Measurements from ENCODE around the gene HOXB9. TPM values are rescaled to one million over a fixed set of nuclear protein-coding genes. Genes with fewer than 3 reads are reported as not detected.

HOXB9 gene
- polyA plus RNA-seq, 1 donor, result 0.43 TPM

GRCh38 chr17:48623583-48623982, 2.6 kb downstream of the HOXB9 start:
- DNase-seq, result no peak

- no peak for DNase-seq
These were observed 3.3 kb downstream of the HOXB9 start for GRCh38 chr17:48622857-48623256.

- DNase-seq, result no peak
These were observed 4.5 kb downstream of the HOXB9 start for GRCh38 chr17:48621410-48622392.

DNA sequence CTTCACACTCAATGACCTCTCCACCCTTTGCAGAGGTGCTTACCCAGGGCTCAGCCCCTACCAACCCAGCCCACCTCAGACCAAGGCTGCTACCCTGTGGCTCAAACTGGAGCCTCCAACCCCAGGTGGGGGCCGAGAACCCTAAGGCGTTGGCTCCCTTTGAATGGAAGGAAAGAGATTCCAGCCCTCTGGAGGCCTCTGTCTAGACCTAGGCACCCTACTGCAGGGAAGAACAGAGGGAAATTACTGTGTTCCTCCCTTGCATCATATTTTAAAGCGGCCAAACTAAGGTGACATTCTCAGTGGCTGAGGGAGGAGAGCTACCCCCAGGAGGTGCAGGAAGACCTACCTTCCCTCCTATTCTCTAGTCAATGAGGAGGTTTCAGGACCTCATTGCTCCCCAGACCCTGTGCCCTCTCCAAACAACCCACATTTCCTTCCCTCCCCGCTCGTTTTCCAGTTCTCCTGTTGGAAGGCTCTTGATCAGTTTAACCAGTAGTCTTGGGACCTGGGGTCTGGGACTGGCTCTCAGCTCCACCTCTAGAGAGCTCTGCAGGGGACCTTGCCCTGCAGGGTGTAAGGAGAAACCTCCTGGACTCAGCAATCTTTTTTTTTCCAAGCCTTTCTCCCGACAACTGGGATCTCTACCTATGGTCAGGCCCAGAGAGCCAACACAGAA, 5.6 kb downstream of the HOXB9 start:
- DNase-seq, result no peak

DNA sequence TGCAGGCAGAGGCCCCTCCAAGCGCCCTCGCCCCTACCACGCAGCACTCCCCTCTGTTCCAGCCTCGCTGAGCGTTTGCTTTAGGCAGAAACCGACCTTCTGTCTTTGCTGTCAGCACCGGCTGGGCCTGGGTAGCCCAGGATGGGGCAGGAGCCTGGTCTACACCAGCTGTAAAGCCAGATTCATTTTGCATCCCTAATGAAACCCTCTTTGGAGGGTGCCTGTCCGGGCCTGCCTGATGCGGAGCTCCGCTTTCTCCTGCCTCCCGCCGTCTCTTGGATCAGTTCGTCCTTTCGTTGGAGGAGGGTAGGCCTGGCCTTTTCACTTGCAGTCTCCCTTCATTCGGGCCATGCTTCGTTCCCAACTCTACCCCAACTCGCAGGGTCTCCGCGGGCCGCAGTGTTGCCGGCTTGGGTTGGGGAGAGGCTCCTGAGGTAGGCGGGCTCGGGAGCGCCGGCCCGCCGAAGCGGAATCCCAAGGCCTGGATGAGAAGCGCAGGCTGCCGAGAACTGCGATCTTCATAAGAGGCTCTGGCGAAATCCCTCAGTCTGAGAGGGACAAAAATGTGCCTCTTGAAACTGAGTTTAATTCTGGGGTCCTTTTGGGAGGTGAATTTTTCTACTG, 6.2 kb downstream of the HOXB9 start:
- DNase-seq, result no peak

- DNase-seq, result peak; percentile 88
These were observed 7.8 kb downstream of the HOXB9 start for GRCh38 chr17:48618256-48618896.

DNA sequence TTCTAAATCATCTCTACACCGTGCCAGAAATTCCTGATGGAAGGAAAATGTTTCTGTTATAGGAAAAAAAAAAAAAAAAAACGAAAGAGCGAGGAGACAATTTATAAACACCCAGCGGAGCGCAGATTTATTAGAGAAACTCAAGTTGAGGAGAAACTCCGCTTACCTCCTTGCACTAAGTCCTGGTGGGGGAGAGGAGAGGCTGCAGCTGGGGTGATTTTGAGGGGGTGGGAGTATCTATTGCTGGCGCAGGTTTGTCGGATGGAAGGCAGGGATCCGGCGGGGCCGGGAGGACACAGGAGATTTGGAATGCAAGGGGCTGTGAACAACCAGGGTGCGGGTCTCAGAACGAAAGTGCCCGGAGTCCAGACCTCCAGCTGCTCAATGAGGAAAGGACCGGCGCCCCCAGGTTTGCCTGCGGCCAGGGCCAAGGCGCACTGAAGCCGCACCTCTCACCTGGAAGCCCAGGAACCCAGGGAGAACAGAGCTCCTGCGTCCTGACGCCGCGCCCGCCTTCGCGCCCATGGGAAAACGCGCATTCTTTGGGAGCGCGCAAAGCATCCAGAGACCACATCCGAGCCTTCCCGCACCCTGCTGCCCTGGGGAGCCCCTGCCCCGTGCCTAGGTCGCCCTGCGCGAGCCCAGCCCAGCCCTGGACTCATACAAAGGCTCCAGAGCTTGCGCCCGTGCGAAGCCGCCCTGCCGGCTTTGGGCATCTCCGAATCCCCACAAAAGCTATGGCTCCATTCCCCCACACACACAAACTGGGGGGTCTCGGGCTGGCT, 8.5 kb downstream of the HOXB9 start:
- no peak for DNase-seq

DNA sequence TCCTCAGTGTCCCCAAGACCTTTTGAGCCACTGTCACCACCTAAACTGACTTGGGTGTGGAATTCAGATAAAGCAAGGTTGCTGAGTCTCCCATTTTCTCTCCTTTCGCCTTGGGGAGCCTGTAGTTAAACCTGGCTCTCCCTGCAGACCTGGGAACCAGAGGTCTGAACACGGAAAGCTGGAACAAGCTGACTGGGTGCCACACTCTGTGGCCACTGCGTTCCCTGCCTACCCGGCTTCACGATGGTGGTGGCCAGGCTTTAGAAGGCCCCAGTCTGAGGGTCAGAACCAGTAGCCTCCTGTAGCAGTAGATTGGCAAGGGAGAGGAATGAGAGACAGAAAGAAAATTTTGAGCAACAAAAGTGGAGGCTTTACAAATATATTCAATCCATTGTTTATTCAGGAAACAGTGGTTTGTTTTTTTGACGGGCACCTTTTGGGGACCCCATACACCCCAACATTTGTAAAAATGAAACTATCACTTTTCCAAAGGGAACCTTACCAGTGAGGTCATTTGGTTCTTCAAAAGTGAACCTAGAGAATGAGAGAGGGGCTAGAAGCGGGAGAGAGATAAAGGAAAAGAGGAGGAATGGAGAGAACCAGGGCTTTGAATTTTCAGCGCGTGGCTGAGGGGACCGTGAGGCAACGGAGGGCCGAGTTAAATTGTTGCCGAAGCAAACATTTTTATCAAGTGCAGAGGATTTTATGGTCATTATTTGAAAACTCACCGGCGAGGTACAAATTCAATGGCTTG, 9.3 kb downstream of the HOXB9 start:
- DNase-seq, result no peak

GRCh38 chr17:48615963-48616716, 10.0 kb downstream of the HOXB9 start:
- DNase-seq, result no peak

DNA sequence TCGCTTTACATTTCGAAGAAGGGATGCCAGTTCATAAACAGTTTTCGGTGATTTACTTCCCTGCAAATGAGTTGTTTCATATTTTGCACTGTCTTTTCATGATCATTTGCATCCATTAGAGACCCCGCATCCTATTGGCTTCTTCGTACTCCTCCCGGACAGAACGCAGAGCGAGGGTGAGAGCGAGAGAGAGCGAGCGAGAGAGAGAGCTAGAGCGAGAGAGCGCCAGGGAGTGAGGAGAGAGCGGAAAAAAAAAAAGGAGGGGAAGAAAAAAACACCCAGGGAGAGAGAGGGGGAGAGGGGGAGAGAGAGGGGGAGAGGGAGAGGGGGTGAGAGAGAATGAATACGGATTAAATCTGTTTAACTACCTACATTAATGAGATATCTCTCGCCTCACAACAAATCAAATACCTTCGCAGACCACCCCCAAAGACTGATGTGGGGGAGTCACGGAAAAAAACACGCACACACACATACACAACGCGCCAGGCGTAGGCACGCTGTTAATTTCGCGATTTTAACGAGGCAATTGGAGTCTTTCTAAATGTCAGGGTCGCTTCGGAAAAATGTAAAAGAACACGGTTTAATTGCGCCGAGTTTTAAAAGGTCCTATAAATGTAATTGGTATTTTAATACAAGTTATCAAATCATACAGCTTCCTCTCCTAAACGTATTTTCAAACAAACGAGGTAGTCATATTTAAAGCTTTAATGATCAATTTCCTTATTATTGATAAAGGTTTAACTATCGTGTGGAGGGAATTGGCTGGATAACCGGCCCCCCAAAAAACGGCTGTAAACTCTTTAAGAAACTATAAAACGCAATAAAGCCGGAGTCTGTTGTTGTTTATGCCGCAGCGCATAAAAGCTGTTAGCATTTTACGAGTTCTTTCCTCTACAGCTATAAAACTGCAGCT, 10.9 kb downstream of the HOXB9 start, which contains the start of gene HOXB8:
TSS of gene HOXB8 (minus strand) at position 246 of the 916 bp plus-strand sequence. CDS start 588 bp downstream, outside the sequence.
- DNase-seq, result no peak

- DNase-seq, result no peak
These were observed 12.1 kb downstream of the HOXB9 start for GRCh38 chr17:48613862-48614694.

GRCh38 chr17:48612854-48613691, 13.1 kb downstream of the HOXB9 start:
- DNase-seq, result no peak

GRCh38 chr17:48612456-48612853, 13.7 kb downstream of the HOXB9 start:
- no peak for DNase-seq

DNA sequence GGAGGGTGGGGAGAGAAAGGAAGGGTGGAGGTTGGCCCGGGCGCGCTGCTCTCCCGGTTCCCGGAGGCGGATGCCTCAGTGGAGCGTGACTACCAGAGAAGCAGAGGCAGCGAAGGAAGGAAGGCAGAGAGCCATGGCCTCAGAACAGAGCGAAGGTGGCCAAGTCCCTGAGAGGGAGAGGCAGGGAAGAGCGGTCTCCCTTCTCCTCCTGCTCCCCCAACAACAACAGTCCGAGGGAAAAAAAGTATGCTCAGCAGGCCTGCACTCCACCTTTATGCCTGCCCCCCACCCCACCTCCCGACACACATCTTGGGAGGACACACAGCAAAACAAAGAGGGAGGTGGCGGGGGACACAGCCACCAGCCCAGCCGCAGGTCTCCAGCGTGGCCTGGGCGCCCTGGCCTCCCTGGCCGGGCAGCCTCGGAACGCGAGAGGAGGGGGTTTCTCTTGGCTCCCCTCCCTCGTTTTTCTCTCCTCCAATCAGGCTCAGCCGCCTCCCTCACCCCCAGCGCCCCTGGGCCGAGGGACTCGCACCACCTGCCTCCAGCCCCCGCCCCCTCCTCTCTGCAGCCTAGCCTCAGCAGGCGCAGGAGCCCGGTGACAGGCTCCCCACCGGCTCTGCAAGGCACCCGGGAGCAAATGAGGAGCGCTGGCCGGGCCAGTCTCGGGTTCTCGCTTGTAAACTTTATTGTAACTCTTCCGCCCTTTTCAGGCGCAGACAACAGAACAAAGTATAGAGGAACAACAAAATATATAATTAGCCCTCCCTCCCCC, 14.3 kb downstream of the HOXB9 start:
- DNase-seq, result no peak

DNA sequence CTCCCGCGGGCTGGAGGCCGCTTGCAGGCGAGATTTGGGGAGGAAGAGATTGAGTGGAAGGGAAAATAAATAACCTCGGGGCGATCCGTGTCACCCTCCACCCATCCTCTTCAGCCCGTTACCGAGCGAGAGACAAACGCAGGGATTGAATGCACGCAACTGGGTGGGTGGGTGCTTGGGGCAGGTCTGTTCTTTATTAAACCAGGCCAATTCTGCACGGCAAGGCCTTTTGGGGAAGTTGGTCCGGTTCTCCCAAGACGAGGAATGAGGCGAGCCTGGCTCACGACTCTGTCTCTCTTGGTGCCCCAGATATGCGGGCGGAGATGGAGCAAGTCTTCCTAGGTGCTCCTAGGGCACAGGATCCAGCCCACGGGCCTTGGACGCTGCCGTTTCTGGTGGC, 14.9 kb downstream of the HOXB9 start:
- DNase-seq, result no peak

Data from hindlimb muscle (tissue), 1 donor.